Ovary (tissue), 3 donors: Measurements from ENCODE around the gene TEX13B.

ENCODE experiments used
- CTCF ChIP-seq, 3 donors: fragments of 450-650 bp in 2 of 3; fragments of 200-600 bp in 1 of 3; IDR thresholded peaks; one replicate each; pipeline versions ENCODE4 v1.5.1 to v1.8.0; 2016 to 2022; ENCODE audit warnings: antibody characterized with exemption in 3 of 3, mild to moderate bottlenecking in 1 of 3
- POLR2A ChIP-seq: fragments of 450-650 bp; IDR thresholded peaks from one replicate; pipeline ENCODE4 v1.6.1; 2017; ENCODE audit warnings: antibody characterized with exemption, mild to moderate bottlenecking, moderate library complexity
- donor health status: DM: no; HTN: no; CAD: no.

GRCh38 chrX:108029928-108030711 is 48.0 kb upstream of the TEX13B start:
- TF ChIP-seq CTCF (IDR thresholded peaks at IDR 0.05) (no peak), POLR2A (no peak)
